Measurements from ENCODE around the gene SMARCAL1. TPM values are rescaled to one million over a fixed set of nuclear protein-coding genes. Genes with fewer than 3 reads are reported as not detected.

The SMARCAL1 gene
- total RNA-seq, 2 experiments from 2014 or later, result 6.3 TPM

DNA sequence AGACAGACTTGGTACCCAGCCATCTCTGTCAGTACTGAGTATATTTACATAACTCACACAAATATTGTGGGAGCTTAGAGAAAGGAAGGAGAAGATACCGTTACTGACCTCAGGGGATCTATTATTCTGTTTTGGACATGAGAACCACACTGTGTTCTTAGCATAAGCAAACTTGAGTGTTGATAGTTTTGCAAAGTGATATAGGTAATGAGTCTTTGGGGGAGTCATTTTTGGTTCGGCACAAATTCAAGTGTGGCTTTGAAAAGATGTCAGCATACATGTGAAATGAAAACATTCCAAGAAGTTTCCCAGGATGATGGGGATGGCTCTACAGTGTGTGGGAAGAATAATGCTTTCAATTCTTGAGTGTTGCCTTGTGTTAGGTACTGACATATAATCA, 24.1 kb downstream of the SMARCAL1 start:
- no peak for DNase-seq
- CTCF ChIA-PET, result no interaction called here
- no peak for ATAC-seq (ENCODE audit: poor library complexity)
- H3K4me3 ChIP-seq (ENCODE audit: low read length), result no peak overlapping the region
- Mint-ChIP-seq H3K9me3 (no peaks in the 10 kb centered on the region), H3K4me3 (no peak overlapping the region), H3K27ac (no peak overlapping the region), H3K27me3 (no peaks in the 10 kb centered on the region), H3K36me3 (ENCODE audit: low read depth) (peaks cover 91% of the 10 kb centered on the region), H3K4me1 (ENCODE audit: low read depth) (no peaks in the 10 kb centered on the region)
- no peaks in the 10 kb centered on the region for H3K4me1 ChIP-seq (ENCODE audit: insufficient read depth, low read length)
- intact Hi-C loops (cut with DNase I, micrococcal nuclease), result no loop called here
- peaks cover 79% of the 10 kb centered on the region for H3K36me3 ChIP-seq (ENCODE audit: insufficient read depth, low read length)
- no peak overlapping the region for H3K27ac ChIP-seq (ENCODE audit: low read depth in 1 of 2, low read length in 2 of 2)
- POLR2A ChIA-PET, result no interaction called here
- H3K27me3 ChIP-seq (ENCODE audit: control insufficient read depth in 1 of 2, insufficient read depth in 2 of 2, low read length in 2 of 2), result no peaks in the 10 kb centered on the region
- H3K9me3 ChIP-seq (ENCODE audit: control insufficient read depth in 1 of 2, insufficient read depth in 1 of 2, low read length in 2 of 2), result no peaks in the 10 kb centered on the region
- TF ChIP-seq, protein P1, sequence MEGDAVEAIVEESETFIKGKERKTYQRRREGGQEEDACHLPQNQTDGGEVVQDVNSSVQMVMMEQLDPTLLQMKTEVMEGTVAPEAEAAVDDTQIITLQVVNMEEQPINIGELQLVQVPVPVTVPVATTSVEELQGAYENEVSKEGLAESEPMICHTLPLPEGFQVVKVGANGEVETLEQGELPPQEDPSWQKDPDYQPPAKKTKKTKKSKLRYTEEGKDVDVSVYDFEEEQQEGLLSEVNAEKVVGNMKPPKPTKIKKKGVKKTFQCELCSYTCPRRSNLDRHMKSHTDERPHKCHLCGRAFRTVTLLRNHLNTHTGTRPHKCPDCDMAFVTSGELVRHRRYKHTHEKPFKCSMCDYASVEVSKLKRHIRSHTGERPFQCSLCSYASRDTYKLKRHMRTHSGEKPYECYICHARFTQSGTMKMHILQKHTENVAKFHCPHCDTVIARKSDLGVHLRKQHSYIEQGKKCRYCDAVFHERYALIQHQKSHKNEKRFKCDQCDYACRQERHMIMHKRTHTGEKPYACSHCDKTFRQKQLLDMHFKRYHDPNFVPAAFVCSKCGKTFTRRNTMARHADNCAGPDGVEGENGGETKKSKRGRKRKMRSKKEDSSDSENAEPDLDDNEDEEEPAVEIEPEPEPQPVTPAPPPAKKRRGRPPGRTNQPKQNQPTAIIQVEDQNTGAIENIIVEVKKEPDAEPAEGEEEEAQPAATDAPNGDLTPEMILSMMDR (IDR thresholded peaks at IDR 0.05), result no peak

DNA sequence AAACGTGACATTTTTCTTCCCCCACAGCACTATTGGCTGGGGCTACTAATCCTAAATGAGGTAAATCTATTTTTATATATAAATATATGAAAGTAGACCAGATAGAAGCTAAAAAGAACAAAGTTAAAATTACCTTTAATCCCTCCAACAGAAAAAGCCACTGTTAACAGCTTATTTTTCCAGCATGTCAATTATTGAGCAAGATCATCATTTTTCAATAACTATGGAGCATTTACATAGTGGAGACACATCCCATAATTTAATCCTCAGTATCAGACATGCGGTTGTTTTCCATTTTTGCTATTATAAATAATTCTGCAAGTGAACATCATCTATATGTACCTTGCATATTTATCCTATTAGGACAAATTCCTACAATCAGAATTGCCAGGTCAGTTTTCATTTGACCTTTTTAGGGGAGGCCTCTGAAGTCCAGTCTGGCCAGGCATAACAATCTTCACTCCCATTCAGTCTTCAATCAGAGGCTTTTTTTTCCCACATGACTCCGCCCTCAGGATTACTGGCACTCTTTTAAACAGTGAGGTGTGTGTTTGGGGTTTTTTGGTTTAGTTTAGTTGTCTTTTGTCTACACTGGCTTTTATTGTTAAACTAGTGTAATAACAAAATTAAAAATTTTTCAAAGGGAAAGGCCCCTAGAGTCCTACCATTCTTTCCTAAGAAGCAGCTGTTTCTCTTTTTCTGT, 29.2 kb downstream of the SMARCAL1 start:
- H3K36me3 Mint-ChIP-seq (ENCODE audit: low read depth), result peaks cover 88% of the 10 kb centered on the region
- DNase-seq, result no peak
- ChIA-PET CTCF (no interaction called here), POLR2A (no interaction called here)
- Histone ChIP-seq H3K27ac (ENCODE audit: low read depth in 1 of 2, low read length in 2 of 2) (no peak overlapping the region), H3K27me3 (ENCODE audit: control insufficient read depth in 1 of 2, insufficient read depth in 2 of 2, low read length in 2 of 2) (no peaks in the 10 kb centered on the region), H3K4me1 (ENCODE audit: insufficient read depth, low read length) (no peaks in the 10 kb centered on the region), H3K4me3 (ENCODE audit: low read length) (no peak overlapping the region), H3K9me3 (ENCODE audit: control insufficient read depth in 1 of 2, insufficient read depth in 1 of 2, low read length in 2 of 2) (no peaks in the 10 kb centered on the region), H3K36me3 (ENCODE audit: insufficient read depth, low read length) (peaks cover 69% of the 10 kb centered on the region)
- no peaks in the 10 kb centered on the region for H3K27me3 Mint-ChIP-seq
- no peak overlapping the region for H3K27ac Mint-ChIP-seq
- intact Hi-C loops (cut with DNase I, micrococcal nuclease), result no loop called here
- TF ChIP-seq, protein P1 (IDR thresholded peaks at IDR 0.05), result no peak
- no peak for ATAC-seq (ENCODE audit: poor library complexity)
- no peaks in the 10 kb centered on the region for H3K4me1 Mint-ChIP-seq (ENCODE audit: low read depth)
- H3K9me3 Mint-ChIP-seq, result no peaks in the 10 kb centered on the region
- H3K4me3 Mint-ChIP-seq, result no peak overlapping the region

DNA sequence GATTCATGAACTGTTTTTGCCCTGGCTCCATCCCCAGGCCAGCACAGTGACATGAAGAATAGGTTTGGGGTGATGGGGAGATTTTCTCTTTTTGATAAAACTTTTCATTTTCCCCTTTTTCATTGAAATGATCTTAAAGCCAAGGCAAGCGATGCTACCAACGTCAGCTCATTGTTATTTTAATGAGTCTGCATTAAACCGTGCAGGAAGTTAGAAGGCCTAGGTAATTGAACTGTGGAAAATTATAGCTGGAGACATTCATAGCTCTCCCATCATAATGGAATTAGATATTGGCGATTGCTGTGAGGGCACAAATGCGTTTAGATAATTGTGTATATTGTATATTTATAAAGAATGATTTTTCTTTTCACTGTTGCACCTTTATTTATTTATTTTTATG, 33.2 kb downstream of the SMARCAL1 start:
- DNase-seq (no peak), ATAC-seq (ENCODE audit: poor library complexity) (no peak)
- ChIA-PET POLR2A (no interaction called here), CTCF (interaction anchor here (0.9 kb wide), 1 partner anchor 42 kb away, joined by 3 read pairs; no protein-coding TSS in a partner anchor)
- H3K4me1 Mint-ChIP-seq (ENCODE audit: low read depth), result no peaks in the 10 kb centered on the region
- no peak overlapping the region for H3K4me3 ChIP-seq (ENCODE audit: low read length)
- peaks cover 73% of the 10 kb centered on the region for H3K36me3 ChIP-seq (ENCODE audit: insufficient read depth, low read length)
- H3K27me3 Mint-ChIP-seq, result no peaks in the 10 kb centered on the region
- intact Hi-C loops (cut with DNase I, micrococcal nuclease), result no loop called here
- no peaks in the 10 kb centered on the region for H3K4me1 ChIP-seq (ENCODE audit: insufficient read depth, low read length)
- H3K27ac ChIP-seq (ENCODE audit: low read depth in 1 of 2, low read length in 2 of 2), result no peak overlapping the region
- no peaks in the 10 kb centered on the region for H3K27me3 ChIP-seq (ENCODE audit: control insufficient read depth in 1 of 2, insufficient read depth in 2 of 2, low read length in 2 of 2)
- peaks cover 0 to 4% of the 10 kb centered on the region in 2 experiments for H3K9me3 ChIP-seq (ENCODE audit: control insufficient read depth in 1 of 2, insufficient read depth in 1 of 2, low read length in 2 of 2)
- no peaks in the 10 kb centered on the region for H3K9me3 Mint-ChIP-seq
- TF ChIP-seq, protein P1 (IDR thresholded peaks at IDR 0.05), result no peak
- H3K27ac Mint-ChIP-seq, result no peak overlapping the region
- H3K36me3 Mint-ChIP-seq (ENCODE audit: low read depth), result peaks cover 94% of the 10 kb centered on the region
- no peak overlapping the region for H3K4me3 Mint-ChIP-seq
